HFF-Myc (cell line): ENCODE results near the gene TNNI3K.
"Not testable (repeated sequence)": the region's sequence is repeated elsewhere in the genome, so short reads cannot be mapped to it uniquely, and the experiment has no call there.

ENCODE experiments used
- DNase-seq: peaks from one replicate; pipeline ENCODE4 v3.0.0-alpha.2; 2011; ENCODE audit warnings: low read depth; ENCODE audit errors: extremely low read depth
- H3K4me3 ChIP-seq: replicated peaks from 2 replicates; pipeline ENCODE4 v1.5.1; 2011; ENCODE audit warnings: low read depth, mild to moderate bottlenecking, control low read depth, low read length
- TF ChIP-seq, protein P1 (sequence below): IDR thresholded peaks from 2 replicates; pipeline ENCODE4 v1.5.1; 2012; ENCODE audit warnings: mild to moderate bottlenecking, low read depth, low read length, control low read depth; ENCODE audit errors: missing control alignments

The TNNI3K gene

DNA sequence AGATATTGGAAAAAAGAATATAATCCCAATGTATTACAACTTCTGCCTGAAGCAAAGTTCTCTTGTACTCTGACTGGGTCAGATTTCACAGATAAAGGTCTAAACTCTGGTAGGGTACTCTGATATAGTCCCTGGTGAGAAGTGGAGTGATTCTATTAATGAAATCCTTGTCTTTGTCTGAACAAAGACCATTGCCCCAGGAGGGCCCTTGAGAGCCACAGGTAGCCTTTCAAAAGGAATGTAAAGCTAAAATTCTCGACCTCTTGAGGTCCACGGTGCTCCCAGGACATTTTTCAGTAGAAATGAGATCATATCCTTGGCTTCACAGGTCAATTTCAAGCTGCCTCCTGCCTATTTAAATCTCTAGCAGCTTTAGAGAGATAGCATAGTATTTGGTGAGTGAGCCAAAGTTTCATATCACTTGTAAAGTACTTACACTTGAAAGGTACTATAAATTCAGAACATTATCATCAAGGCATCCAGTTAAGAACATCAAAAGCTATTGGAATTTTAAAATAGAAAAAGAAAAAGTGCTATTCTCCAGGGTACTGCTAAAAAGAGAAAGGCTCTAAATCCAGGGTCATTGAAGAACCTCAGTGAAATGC is 10.1 kb downstream of the TNNI3K start:
- H3K4me3 ChIP-seq = no peak overlapping the region
- DNase-seq = no peak
- TF ChIP-seq, protein P1, sequence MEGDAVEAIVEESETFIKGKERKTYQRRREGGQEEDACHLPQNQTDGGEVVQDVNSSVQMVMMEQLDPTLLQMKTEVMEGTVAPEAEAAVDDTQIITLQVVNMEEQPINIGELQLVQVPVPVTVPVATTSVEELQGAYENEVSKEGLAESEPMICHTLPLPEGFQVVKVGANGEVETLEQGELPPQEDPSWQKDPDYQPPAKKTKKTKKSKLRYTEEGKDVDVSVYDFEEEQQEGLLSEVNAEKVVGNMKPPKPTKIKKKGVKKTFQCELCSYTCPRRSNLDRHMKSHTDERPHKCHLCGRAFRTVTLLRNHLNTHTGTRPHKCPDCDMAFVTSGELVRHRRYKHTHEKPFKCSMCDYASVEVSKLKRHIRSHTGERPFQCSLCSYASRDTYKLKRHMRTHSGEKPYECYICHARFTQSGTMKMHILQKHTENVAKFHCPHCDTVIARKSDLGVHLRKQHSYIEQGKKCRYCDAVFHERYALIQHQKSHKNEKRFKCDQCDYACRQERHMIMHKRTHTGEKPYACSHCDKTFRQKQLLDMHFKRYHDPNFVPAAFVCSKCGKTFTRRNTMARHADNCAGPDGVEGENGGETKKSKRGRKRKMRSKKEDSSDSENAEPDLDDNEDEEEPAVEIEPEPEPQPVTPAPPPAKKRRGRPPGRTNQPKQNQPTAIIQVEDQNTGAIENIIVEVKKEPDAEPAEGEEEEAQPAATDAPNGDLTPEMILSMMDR = no peak

DNA sequence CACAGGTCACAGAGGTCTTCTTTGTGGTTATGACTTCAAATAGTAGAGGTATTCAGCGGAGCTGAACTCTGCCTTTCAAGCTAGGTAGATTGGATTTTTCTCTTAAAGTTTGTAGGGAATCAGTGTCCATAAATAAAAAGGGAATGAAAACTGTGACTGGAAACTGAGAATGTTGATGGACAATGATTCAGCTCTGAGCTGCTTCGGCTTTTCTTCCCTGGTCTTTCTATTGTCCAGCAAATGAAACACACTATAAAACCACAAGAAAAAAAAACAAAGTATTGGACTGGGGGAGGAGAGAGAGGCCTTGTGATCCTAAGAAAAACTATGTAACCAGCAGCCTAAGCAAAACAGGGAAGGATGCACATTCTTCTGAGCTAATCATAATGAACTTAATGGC is 11.1 kb downstream of the TNNI3K start:
- TF ChIP-seq, protein P1 = no peak
- H3K4me3 ChIP-seq = no peak overlapping the region
- DNase-seq = no peak

DNA sequence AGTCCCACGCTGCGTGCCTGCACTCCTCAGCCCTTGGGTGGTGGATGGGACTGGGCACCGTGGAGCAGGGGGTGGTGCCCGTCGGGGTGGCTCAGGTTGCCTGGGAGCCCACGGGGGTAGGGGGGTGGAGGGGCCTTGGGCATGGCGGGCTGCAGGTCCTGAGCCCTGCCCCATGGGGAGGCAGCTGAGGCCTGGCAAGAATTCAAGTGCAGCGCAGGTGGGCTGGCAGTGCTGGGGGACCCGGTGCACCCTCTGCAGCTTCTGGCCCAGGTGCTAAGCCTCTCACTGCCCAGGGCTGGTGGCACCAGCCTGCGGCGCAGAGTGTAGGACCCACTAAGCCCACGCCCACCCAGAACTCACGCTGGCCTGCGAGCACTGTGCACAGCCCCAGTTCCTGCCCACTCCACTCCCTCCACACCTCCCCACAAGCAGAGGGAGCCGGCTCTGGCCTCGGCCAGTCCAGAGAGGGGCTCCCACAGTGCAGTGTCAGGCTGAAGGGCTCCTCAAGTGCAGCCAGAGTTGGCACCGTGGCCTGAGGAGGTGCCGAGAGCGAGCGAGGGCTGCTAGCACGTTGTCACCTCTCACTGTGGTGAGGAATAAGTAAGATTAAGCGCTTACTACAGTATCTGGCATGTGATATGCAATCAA is 12.8 kb downstream of the TNNI3K start:
- H3K4me3 ChIP-seq = no peak overlapping the region
- no peak for DNase-seq
- TF ChIP-seq, protein P1 = no peak

DNA sequence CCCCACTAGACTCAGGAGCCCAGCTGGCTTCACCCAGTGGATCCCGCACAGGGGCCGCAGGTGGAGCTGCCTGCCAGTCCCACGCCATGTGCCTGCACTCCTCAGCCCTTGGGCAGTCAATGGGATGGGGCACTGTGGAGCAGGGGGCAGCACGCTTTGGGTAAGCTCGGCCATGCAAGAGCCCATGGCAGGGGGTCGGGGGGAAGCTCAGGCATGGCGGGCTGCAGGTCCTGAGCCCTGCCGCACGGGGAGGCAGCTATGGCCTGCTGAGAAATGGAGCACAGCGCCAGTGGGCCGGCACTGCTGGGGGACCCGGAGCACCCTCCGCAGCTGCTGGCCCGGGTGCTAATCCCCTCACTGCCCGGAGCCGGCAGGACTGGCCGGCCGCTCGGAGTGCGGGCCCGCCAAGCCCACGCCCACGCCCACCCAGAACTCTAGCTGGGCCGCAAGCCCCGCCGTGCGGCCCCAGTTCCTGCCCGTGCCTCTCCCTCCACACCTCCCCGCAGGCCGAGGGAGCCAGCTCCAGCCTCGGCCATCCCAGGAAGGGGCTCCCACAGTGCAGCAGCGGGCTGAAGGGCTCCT is 18.1 kb downstream of the TNNI3K start:
- H3K4me3 ChIP-seq, DNase-seq: not testable (repeated sequence)

DNA sequence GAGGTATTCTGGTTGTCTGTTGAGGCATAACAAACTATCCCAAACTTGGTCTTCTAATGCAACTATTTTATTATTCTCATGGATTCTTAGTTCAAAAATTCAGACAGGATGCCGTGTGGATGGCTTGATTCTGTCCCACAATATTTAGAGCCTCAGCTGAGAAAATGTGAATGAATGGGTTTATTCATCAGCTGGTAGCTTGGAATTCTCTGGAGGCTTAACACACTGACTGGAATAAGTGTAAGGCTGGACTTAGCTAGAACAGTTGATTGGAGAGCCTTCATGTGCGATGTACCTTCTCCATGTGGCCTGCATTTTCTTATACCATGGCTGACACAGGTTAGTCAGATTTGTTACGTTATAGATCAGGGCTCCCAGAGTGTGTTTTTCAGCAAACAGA is 30.8 kb downstream of the TNNI3K start:
- no peak overlapping the region for H3K4me3 ChIP-seq
- TF ChIP-seq, protein P1 = no peak
- DNase-seq = no peak

DNA sequence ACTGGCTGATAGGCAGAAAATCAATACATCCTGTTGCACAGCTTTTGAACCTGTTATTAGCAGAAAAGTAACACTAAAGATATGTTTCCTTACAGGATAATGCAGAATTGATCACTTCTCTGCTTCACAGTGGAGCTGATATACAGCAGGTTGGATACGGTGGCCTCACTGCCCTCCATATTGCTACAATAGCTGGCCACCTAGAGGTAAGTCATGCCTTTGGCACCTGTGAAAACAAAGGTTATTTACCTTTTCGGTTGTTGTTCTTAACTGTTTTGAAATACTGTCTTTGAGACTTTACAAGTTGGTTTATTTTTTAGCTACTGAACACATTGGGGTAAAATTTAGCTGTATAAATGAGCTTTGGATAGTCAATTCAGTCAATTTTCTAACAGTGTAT is 36.3 kb downstream of the TNNI3K start:
- H3K4me3 ChIP-seq = no peak overlapping the region
- TF ChIP-seq, protein P1 = no peak
- no peak for DNase-seq

DNA sequence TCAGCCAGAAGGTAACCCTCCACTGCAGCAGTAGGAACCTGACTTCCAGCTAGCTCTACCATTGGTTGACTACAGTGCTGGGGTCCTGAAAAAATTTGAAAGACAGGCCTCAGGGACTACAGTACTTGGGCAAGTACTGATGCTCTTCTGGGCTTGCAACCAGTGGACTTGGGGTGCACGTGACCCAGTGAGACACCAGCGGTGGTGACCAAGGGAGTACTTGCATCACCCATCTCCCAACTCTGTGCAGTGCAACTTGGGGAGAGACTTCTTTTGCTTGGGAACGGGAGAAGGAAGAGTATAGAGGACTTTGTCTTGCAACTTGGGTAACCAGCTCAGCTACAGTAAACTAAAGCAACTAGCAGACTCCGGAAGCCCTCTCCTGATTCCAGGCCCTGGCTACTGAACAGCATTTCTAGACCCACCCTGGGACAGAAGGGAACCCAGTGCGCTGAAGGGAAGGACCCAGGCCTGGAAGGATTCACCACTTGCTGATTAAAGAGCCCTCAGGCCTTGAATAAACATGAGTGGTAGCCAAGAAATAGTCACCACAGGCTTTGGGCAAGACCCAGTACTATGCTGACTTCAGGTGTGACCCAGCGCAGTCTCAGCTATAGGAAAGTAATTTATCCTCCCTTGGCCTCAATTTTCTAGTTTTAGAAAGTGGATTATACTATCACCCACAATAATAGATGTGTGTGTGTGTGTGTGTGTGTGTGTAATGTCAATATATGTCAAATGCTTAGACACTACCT is 45.6 kb downstream of the TNNI3K start:
- no peak overlapping the region for H3K4me3 ChIP-seq
- TF ChIP-seq, protein P1 = no peak
- no peak for DNase-seq
